ENCODE data around the gene RNF207.

Gene RNF207

DNA sequence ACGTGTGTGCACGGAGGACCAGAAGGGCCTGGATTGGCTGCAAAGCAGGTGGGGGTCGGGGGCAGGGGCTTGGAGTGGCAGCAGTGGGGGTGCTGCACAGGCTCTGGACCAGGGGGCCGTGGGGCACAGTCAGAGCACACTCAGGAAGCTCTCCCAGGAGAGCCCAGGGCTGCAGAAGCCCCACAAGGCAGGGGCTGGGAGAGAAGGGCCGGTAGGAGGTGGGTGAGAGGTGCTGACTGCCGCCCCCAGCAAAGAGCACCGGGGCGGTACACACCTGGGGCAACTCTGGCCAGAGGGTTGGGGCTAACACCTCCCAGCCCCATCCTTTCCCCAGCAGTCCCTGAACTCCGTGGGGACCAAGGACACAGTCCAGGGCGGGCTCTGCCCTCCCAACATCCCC lies 39.7 kb upstream of the RNF207 start:
- no peak overlapping the region for H3K4me3 ChIP-seq (replicated peaks; ENCODE audit: insufficient read depth, low read length)
- no peak overlapping the region for H3K27ac ChIP-seq (replicated peaks)
- TF ChIP-seq POLR2AphosphoS5 (IDR thresholded peaks at IDR 0.05; ENCODE audit: low read depth) (no peak), GABPA (IDR thresholded peaks at IDR 0.05; ENCODE audit: low read depth) (no peak), CTCF (IDR thresholded peaks at IDR 0.05; ENCODE audit: insufficient read depth, low read length) (no peak), REST (IDR thresholded peaks at IDR 0.05; ENCODE audit: insufficient replicate concordance, low read depth) (no peak), SPI1 (IDR thresholded peaks at IDR 0.05; ENCODE audit: borderline replicate concordance, low read depth) (no peak)
- peaks cover 3% of the 10 kb centered on the region for H3K27me3 ChIP-seq (ENCODE audit: insufficient read depth, poor library complexity, severe bottlenecking)
- DNase-seq (ENCODE audit: low read depth in 1 of 2, low spot score in 1 of 2), result no peak

DNA sequence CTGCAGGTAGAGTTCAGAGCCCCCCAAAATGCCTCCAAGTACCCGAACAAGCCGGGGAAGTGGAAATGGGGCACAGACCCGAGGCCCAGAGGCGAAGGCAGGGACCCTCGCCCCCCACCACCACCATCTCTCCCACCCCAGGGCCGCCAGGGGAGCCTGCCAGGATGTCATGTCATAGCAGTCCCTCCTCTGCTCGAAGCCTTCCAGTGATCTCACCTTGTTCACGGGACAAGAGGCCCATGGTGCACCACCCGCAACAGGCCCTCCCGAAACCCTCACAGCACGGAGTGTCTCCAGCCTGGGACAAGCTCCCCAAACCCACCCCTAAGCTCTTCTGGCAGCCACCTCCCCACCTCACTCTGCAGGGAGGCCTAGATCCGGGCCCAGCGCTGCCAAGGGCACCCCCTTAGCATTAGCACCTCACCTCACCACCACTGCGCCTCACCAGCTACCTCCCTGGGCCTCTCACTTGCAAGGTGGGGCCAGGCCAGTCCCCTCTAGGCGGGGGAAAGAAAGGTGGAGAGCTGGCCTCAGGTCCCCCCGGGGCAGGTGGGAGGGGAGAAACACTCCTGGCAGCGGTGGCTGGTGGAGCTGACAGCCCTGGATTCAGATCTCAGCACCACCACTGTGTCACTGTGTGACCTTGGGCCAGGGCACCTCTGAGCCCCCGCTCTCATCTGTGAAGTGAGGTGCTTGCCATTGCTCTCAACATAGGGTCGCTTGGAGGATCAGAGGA lies 39.1 kb upstream of the RNF207 start:
- TF ChIP-seq POLR2AphosphoS5 (IDR thresholded peaks at IDR 0.05; ENCODE audit: low read depth) (no peak), CTCF (IDR thresholded peaks at IDR 0.05; ENCODE audit: insufficient read depth, low read length) (no peak), GABPA (IDR thresholded peaks at IDR 0.05; ENCODE audit: low read depth) (no peak), REST (IDR thresholded peaks at IDR 0.05; ENCODE audit: insufficient replicate concordance, low read depth) (no peak), SPI1 (IDR thresholded peaks at IDR 0.05; ENCODE audit: borderline replicate concordance, low read depth) (no peak)
- DNase-seq (ENCODE audit: low read depth in 1 of 2, low spot score in 1 of 2), result no peak
- Histone ChIP-seq H3K27ac (replicated peaks) (no peak overlapping the region), H3K27me3 (ENCODE audit: insufficient read depth, poor library complexity, severe bottlenecking) (peaks cover 3% of the 10 kb centered on the region), H3K4me3 (replicated peaks; ENCODE audit: insufficient read depth, low read length) (no peak overlapping the region)

DNA sequence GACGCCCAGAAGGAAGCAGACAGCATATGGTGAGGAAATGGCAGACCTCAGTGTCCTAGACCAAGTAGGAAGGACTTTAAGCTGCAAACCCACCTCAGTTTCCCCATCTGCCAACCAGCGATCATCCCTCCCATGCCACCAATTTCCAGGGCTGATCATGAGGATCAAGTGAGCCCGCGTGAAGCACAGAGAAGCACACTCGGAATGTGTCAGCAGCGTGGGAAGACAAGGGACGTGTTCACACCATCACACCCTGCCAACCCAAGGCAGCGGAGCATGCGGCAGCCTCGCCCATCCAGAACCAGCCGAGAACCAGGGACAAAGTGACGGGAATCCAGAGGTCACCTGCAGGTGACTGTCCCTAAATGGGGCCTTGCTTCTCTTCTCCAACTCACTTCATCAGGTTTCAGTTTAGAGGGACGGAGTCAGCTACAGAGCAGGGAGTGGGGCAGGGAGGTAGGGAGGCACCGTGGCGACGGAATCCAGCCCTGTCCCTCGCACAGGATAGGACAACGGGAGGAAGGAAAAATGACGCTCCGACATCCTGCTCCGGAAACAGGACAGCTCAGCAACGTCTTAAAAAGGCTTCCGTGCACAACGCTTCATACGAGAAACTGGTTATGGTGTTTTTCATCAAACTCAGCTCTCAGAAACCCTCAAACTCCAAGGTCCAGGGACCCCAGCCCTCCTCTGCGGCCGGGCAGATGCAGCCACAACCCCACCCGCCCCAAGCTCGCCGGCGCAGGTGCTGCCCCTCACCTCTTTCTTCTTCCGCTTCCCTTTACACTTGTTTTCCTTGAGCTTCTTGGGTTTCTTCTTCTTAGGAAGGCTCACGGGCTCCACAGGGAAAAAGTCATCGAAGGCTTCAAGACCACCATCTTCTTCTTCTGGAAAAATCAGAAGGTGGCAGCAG lies 38.3 kb upstream of the RNF207 start:
- H3K4me3 ChIP-seq (replicated peaks; ENCODE audit: insufficient read depth, low read length), result no peak overlapping the region
- TF ChIP-seq GABPA (IDR thresholded peaks at IDR 0.05; ENCODE audit: low read depth) (no peak), CTCF (IDR thresholded peaks at IDR 0.05; ENCODE audit: insufficient read depth, low read length) (no peak), REST (IDR thresholded peaks at IDR 0.05; ENCODE audit: insufficient replicate concordance, low read depth) (no peak), POLR2AphosphoS5 (IDR thresholded peaks at IDR 0.05; ENCODE audit: low read depth) (no peak), SPI1 (IDR thresholded peaks at IDR 0.05; ENCODE audit: borderline replicate concordance, low read depth) (no peak)
- peaks cover under 1% of the 10 kb centered on the region for H3K27me3 ChIP-seq (ENCODE audit: insufficient read depth, poor library complexity, severe bottlenecking)
- DNase-seq (ENCODE audit: low read depth in 1 of 2, low spot score in 1 of 2), result no peak
- no peak overlapping the region for H3K27ac ChIP-seq (replicated peaks)
